HG03439 (cell line): ENCODE data around the gene SAMHD1.
A peak's percentile ranks its signal among the peaks of the same experiment; 100 is the strongest.
"Not testable (repeated sequence)": the region's sequence is repeated elsewhere in the genome, so short reads cannot be mapped to it uniquely, and the experiment has no call there.

Source experiments
- ATAC-seq: cut with Tn5 transposase; IDR thresholded peaks from one replicate; pipeline ENCODE4 v1.9.1; 2021; ENCODE audit warnings: mild to moderate bottlenecking, moderate library complexity; ENCODE audit not compliant: unreplicated experiment

SAMHD1 gene

DNA sequence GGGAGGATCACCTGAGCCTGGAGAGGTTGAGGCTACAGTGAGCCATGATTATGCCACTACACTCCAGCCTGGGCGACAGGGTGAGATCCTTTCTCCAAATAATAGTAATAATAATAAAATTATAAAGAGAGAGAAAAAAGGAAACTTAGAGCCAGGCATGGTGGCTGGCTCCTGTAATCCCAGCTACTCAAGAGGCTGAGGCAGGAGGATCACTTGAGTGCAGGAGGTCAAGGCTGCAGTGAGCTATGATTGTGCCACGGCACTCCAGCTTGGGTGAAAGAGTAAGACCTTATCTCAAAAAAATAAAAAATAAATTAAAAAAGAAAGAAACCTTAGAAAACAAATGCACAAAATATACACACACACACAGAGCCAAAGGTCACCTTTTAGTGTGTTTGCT lies 5.2 kb upstream of the SAMHD1 start:
- no peak for ATAC-seq

DNA sequence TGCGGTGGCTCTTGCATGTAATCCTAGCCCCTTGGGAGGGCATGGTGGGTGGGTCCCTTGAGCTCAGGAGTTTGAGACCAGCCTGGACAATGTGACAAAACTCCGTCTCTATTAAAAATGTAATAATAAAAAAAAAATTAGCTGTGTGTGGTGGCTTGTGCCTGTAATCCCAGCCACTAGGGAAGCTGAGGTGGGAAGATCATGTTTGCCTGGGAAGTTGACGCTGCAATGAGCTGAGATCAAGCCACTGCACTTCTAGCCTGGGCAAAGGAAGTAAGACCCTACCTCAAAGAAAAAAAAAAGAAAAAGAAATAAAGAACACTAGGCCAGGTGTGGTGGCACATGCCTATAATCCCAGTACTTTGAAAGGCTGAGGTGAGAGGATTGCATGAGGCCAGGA lies 4.5 kb upstream of the SAMHD1 start:
- no peak for ATAC-seq

DNA sequence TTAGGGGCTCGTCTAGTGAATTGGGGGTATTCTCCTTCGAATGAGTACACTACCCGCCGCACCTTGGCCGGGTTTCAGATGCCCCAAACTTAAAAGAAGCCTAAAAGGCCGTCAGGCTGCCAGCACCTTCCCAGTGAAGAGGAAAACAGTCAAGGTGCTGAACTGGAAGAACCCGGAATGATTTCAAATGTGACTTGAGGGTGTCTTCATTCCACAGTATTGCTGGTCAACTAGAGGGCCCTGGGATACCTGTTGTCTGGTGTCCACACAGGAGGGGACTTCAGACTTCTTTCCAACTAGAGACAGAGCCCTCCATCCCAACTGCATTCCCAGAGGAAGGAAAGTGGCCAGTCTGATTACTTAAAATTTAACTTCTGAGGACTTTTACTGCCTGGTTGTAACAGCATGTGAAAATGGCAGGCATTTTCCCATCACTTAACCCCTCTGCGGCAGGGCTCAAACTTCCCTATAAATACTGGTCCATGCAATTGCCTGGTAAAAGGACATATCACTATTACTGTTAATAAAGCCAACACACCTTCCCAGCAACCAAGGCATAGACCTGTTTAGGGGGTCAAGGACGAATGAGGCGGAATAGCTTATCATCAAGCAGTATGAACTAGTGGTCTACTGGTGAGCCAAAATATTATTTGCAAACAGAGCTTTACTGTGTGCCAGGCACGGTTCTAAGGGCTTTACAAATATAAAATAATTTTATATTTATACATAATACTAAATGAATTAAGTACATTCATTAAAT lies 651 bp upstream of the SAMHD1 start:
- ATAC-seq = peak; percentile 1

DNA sequence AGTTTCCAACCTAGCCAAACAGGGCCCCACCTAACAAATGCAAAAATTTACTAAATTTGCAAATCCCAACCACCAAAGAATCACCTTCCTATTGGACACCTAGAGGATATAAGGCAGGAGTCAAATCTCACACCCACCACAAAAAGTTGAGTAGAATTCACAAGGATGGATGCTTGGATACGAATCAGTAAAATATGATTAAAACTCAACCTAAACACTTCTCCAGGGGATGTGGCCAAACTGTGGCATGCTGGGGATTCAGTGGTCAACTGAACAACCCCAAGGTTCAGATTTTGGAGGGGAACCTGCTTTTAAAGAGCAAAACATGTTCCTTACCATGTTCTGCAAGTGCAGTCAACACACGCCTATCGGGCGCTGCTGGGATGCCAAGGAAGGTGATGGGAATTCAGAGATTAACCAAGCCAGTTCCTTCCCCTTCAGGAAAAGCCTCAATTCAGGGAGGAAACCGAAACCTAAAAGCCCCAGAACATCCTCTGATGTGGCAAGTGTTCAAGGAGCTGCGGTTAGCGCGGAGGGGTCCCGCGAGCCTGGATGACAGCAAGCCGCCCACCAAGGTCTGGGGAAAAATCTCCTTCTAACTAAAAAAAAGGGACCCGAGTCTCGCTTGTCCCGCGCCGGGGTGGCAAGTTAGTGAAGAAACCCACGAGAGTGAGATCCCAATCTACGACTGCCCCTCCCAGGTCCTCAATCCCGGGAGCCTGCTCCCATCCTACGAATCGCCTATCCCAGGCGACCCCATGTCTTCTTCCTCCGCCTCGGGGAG lies 902 bp downstream of the SAMHD1 start:
- ATAC-seq = no peak

DNA sequence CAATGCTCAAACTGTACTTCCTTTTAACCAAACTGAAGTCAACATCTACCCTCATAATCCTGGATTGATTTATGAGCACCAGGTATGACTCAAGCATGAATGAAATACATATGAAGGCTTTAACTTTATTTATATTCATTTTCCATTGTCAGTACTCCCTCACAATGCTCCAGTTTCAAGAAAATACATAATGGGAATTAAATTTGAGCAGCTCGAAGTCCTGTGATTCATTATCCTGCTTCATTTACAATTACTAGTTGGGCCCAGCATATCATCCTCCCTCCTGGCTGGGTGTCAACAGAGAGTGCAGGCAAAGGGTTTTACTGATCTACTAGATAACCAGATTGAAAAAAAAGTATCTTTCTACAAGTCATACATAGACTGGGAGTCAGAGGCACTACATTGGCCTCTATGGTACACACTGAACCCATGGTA lies 10.1 kb downstream of the SAMHD1 start:
- no peak for ATAC-seq

DNA sequence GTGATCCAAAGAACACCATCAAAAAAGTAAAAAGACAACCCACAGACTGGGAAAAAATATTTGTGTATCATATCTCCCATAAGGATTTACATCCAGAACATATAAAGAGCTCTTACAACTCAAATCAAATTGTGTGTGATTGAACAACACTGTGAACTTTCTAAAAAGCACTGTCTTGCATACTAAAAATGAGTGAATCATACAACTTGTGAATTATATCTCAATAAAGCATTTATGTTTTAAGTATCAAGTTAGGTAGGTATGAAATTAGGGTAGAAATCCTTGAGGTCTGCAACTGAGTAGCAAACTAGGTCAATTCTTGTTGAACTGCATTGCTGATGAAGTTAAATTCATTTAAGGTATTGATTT lies 14.1 kb downstream of the SAMHD1 start:
- no peak for ATAC-seq

DNA sequence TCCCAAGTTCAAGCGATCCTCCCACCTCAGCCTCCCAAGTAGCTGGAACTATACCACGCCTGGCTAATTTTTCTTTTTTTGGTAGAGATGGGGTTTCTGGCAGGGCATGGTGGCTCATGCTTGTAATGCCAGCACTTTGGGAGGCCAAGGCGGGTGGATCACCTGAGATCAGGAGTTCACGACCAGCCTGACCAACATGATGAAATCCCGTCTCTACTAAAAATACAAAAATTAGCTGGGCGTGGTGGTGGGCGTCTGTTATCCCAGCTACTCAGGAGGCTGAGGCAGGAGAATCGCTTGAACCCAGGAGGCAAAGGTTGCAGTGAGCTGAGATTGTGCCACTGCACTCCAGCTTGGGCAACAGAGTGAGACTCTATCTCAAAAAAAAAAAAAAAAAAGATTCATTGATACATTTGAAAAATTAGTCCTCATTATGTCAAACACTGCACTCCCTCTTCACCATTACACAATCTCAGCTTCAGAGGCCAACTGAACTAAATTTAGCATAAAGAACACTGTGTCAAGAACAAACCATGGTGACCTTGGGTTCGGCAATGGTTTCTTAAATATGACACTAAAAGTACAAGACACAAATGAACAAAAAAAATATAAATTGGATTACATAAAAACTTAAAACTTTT lies 14.6 kb downstream of the SAMHD1 start:
- not testable (repeated sequence) for ATAC-seq

DNA sequence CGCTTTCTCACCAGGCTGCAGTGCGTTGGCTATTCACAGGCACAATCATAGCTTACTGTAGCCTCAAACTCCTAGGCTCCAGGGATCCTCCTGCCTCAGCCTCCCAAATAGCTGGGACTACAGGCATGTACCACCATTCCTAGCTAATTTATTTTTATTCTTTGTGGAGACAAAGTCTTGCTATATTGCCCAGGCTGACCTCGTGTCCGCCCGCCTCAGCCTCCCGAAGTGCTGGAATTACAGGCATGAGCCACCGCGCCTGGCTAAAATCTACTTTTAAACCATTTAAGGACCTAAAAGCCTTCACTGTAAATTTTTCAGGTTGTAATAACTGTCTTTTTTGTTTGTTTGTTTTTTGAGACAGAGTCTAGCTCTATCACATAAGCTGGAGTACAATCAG lies 15.2 kb downstream of the SAMHD1 start:
- no peak for ATAC-seq

DNA sequence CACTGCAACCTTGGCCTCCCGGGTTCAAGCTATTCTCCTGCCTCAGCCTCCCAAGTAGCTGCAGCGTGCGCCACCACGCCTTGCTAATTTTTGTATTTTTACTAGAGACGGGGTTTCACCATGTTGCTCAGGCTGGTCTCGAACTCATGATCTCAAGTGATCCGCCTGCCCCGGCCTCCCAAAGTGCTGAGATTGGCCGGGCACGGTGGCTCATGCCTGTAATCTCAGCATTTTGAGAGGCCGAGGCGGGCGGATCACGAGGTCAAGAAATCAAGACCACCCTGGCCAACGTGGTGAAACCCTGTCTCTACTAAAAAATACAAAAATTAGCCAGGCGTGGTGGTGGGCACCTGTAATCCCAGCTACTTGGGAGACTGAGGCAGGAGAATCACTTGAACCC lies 17.9 kb downstream of the SAMHD1 start:
- not testable (repeated sequence) for ATAC-seq

DNA sequence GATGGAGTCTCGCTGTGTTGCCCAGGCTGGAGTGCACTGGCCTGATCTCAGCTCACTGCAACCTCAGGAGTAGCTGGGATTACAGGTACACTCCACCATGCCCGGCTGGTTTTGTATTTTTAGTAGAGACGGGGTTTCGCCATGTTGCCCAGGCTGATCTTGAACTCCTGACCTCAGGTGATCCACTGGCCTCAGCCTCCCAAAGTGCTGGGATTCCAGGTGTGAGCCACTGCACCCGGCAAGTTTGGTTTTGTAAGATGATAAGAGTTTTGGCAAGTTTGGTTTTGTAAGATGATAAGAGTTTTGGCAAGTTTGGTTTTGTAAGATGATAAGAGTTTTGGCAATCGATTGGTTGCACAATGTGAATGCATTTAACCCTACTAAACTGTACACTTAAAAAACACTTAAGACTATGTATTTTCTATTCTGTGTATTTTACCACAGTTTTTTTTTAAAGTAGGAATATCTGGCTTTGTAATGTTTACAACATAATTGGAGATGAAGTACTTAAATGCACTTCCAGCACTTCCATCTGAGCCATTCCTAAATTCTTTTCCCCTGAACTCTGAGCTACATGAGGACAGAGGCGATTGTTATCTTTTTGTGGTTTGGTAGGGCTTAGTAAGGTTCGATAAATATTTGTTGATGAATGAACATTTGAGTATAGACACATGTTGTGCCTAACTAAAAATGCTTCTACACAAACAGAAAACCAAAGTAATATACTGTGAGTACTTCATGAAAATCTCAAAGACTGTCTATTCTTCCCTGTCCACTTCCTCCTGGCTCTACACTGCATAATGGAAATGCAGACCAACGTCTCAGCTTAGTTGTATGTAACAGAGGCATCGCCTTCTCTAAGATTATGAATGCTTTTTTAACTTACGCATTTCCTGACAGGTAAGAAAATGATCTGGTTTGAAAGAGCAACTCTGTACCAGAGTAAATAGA lies 18.8 kb downstream of the SAMHD1 start:
- no peak for ATAC-seq

DNA sequence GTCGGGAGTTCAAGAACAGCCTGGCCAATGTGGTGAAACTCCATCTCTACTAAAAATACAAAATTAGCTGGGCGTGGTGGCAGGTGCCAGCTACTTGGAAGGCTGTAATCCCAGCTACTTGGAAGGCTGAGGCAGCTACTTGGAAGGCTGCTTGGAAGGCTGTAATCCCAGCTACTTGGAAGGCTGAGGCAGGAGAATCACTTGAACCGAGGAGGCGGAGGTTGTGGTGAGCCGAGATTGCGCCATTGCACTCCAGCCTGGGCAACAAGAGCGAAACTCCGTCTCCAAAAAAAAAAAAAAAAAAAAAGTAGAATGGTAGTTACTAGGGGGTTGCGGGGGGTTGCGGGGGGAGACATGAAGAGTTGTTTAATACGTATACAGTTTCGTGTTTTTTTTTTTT lies 19.4 kb downstream of the SAMHD1 start:
- not testable (repeated sequence) for ATAC-seq

DNA sequence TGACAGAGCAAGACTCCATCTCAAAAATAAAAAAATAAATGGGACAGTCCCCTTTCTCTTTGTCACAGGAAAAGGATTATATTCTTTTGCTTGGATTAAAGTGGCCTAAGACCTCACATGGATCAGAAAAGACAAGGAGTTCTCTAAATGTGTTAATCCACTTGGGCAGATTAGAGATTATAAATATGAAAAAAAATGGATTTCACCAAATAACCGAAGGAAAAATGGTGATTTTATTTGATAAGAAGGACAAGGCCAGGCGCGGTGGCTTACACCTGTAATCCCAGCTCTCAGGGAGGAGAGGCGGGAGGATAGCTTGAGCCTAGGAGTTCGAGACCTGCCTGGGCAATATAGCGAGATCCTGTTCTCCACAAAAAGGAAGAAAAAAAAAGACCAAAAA lies 21.8 kb downstream of the SAMHD1 start:
- no peak for ATAC-seq

DNA sequence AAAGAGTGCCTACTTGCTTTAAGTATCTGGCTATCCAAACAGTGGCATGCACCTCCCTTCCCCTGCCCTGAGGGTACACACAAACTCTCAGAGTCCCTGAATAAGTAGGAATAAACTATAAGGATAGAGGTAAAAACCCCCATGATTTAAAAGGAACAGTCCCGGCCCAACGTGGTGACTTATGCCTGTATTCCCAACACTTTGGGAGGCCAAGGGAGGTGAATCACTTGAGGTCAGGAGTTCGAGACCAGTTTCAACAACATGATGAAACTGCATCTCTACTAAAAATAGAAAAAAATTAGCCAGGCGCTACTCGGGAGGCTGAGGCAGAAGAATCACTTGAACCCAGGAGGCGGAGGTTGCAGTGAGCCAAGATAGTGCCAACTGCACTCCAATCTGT lies 22.2 kb downstream of the SAMHD1 start:
- ATAC-seq = no peak

DNA sequence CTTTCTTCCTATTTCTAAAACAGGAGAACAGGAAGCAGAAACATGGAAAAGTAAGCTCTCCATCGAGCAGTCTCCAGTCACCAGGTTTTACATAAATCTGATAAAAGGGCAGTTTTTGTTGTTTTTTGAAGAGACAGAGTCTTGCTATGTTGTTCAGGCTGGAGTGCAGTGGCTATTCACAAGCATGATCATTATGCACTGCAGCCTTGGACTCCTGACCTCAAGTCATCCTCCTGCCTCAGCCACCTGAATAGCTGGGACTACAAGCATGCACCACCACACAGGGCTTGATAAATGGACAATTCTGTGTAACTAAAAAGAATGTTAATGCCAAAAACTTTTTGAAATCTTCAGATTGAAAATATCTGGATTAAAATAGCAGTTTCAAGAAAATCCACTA lies 23.8 kb downstream of the SAMHD1 start:
- ATAC-seq = no peak

DNA sequence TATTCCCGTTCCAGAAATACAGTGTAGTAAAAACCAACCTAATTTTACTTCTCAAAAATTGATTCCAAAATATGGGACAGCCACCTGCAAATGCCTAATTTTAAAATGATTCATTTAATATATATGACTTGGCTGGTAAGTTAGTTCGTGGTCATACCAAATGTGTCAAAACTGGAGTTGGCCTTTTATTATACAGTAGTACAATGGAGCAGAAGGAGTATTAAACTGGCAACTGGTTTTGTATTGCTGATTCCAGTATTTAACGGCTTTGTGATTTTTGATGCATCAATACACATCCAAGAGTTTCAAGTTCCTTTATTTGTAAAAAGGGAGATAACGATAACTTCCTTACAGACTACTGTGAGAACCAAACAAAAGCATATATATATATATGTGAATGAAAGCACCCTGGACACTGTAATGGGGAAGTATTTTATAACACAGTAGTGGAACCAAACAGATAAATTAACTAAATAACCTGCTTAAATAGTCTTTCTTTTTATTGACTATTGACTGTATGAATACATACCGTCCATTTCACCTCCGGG lies 24.8 kb downstream of the SAMHD1 start:
- ATAC-seq = no peak

DNA sequence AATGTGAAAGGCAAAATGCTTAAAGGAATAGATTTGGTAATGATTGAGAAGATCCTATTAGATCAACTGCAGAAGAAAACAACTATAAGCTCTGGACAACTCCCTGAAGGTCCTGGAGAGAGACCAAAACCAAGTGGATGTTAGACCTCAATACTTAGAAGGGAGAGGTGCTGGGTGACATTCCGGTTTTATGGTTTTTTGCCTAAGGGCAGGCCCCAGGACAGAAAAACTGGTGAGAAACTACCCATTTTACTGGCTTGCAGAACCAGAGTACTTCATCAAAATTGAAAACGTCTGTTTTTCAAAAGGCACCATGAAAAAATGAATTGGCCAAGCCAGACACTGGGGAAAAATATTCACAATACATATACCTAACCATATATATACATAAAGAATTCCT lies 26.3 kb downstream of the SAMHD1 start:
- ATAC-seq = no peak

DNA sequence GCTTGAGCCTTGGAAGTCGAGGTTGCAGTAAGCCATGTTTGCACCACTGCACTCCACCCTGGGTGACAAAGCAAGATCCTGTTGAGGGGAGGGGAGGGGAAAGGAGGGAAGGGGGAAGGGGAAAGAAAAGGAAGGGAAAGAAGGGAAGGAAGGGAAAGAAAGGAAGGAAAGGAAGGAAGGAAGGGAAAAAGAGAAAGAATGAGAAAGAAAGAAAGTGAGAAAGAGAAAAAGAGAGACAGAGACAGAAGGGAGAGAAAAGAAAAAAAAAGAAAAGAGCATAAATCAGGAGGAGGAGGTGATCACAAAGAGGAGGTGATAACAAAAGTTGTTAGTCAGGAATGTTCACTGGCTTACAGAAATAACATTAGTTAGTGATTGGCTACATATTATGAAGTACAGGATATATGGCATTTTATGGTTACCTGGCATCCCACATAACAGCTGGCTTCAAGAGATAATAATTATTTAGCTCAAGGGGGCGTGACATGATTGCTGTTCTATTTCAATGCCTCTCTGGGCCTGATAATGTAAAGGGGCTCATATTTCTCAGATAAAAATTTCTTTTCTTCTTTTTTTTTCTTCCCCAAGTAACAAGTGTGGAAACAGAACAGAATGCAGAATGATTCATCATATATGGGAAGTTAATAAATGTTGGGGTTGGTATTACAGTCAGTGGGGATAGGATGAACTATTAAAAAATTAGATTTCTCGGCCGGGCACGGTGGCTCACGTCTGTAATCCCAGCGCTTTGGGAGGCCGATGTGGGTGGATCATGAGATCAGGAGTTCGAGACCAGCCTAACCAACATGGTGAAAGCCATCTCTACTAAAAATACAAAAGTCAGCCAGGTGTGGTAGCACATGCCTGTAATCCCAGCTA lies 27.1 kb downstream of the SAMHD1 start:
- no peak for ATAC-seq

DNA sequence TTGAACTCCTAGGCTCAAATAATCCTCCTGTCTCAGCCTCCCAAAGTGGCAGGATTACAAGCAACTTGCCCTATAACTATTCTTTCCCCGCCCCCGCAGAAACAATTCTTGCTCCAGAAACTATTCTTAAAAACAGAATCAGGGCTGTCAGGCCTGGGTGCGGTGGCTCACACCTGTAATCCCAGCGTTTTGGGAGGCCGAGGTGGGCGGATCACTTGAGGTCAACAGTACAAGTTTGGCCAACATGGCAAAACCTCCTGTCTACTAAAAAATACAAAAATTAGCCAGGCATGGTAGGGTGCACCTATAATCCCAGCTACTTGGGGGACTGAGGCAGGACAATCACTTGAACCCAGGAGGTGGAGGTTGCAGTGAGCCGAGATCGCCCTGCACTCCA lies 31.2 kb downstream of the SAMHD1 start:
- no peak for ATAC-seq

DNA sequence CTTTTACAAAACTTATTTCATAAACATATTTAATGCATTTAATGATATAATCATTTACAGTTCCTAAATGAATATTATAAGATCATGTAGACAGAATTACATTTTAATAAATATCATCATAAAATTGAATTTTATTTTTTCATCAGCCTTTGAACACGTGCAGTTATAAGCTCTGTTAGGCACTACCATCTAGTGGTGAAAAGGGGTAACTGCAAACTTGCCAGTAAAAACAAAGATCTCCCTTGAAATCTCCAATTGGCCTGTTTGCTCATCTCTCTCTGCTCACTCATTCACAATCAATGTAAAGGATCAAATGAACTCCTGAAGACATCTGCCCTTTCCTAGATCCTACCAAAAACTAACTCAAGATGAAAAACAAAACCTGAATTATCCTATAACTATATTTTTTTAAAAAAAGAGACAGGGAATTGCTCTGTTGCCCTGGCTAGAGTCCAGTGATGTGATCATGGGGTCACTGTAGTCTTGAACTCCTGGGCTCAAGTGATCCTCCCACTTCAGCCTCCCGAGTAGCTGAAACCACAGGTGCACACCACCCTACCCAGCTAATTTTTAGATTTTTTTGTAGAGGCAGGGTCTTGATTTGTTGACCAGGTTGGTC lies 31.7 kb downstream of the SAMHD1 start:
- no peak for ATAC-seq
